GM18861 (cell line): Measurements from ENCODE around the gene LCMT1.

Experiments used
- ATAC-seq: cut with Tn5 transposase; IDR thresholded peaks from one replicate; pipeline ENCODE4 v1.9.1; 2021; ENCODE audit not compliant: unreplicated experiment

LCMT1 gene

DNA sequence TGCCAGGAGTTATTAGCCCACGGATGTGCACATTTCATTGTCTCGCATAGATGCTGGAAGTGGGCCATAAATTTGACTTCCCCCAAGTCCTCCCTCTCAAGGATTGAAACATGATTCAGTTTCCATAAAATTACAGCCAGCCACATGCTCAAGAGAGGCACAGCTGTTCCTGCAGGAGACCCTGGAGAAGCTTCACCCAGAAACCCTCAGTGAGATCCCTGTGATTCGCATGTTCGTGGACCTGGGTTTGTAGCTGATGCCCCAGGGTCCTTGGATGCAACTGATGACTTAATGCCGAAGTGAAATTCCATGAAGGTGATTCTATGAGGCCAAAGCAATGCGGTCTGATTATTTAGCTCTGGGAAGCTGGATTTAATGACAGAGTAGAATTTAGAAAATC is 80.6 kb downstream of the LCMT1 start:
- no peak for ATAC-seq

DNA sequence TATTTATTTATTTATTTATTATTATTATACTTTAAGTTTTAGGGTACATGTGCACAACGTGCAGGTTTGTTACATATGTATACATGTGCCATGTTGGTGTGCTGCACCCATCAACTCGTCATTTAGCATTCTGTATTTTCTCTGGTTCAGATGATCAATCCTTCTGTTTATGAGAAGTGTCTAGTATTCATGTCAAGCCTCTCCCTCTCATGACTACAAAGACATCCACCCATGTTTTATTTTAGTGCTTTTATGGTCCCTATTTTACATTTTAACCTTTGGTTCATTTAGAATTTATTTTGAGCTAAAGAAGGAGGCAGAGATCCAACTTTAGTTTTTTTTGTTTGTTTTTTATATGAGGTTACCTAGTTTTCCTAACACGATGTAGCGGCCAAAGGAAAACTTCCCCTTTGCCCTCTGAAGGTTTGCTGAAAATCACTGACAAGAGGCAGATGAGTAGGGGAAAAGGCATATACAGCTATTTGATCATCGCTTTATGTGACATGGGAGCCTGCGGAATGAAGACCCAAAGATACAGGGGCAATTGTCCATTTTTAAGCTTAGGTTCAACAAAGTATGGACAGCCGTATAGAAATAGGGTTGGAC is 82.8 kb downstream of the LCMT1 start:
- ATAC-seq = no peak

DNA sequence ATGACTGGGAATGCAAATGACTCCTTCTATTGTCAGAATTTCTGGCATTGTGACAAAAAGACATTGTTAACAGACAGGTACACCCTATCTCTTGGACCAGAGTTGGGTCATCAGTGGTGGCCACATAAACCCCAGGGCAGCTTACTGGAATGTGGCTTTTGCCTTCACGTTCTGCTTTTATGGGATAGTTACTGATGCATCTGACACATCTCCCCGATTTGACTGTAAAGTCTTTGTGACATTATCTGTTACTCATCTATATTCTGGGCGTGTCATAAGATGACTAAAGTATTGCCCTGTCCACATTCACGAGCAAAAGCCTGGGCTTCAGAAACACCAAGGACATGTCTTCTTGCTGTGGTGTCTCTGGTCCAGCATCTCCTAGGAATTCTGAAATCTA is 86.5 kb downstream of the LCMT1 start:
- ATAC-seq = no peak

DNA sequence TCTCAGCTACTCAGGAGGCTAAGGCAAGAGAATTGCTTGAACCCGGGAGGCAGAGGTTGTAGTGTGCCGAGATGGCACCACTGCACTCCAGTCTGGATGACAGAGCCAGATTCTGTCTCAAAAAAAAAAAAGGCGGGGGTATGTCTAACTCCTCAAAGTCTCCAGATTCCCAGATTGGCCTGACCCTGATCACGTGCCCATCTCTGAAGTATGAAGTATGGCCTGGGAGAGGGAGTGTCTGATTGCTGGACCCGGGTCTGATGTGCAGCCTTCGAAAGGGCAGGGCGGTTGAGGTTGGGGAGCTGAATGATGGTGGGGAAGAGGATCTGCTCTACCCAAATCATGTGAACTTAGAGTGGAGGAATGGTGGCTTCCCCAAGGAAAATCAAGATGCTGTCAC is 87.9 kb downstream of the LCMT1 start:
- no peak for ATAC-seq

DNA sequence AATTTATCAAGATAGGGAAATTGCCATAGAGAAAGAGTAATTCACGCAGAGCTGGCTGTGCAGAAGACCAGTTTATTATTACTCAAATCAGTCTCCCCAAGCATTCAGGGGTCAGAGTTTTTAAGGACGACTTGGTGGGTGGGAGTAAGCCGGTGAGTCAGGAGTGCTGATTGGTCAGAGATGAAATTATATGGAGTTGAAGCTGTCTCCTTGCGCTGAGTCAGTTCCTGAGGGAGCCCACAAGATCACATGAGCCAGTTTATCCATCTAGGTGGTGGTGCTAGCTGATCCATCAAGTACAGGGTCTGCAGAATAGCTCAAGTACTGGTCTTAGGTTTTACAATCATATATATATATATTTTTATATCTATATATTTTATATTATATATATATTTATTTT is 99.2 kb downstream of the LCMT1 start:
- no peak for ATAC-seq

DNA sequence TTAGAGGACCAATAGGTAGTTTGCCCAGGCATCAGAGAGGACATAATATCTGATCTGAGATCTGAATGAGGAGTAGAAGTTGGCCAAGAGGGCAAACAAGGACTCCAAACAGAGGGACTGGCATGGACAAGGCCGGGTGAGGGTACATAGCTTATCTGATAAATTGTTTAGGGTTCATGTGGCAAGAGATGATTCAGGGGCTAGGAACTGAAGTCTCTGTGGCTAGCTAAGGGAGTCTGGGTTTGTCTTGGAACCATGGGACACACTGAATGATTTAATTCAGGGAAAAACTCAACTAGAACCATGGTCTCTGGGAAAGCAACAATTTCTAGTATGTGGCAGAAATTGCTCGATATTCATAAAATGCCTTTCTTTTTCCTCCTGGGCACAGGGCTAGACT is 101.1 kb downstream of the LCMT1 start:
- no peak for ATAC-seq

DNA sequence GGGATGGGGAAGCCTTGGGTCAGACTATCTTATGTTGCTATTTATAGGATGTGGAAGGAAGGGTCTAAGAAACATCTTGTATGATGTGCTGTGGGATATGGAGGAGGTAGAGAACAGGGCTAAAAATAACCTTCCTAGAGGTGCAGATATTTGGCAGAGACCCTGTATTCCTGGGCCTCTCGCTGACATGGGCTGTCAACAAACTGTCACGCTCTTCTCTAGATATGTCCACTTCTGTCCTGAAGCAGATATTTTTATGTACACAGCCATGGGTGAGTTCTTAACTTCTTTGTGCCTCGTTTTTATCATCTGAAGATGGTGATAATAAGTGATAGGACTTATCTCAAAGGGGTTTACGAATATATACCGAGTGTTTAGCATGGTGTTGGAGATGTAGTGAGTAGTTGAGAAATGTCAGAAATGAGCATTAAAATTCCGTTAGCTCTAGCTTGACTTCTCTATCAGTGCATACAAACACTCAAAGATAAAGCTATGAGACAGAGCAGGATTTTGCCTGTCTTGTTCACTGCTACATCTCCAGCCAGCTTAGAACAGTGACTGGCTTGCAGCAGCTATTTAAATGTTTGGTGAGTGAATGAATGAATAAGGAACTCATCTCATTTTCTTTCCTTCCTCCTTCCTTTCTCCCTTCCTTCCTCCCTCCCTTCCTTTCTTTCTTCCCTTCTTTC is 102.3 kb downstream of the LCMT1 start:
- no peak for ATAC-seq

DNA sequence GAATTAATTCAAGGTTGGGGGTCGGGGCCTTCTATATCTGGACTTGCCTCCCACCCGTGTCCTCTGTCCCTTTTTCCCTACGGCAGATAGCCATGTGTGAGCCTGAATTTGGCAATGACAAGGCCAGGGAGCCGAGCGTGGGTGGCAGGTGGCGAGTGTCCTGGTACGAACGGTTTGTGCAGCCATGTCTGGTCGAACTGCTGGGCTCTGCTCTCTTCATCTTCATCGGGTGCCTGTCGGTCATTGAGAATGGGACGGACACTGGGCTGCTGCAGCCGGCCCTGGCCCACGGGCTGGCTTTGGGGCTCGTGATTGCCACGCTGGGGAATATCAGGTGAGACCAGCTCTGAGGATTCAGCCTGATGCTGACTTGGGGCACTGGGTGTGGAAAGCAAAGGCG is 105.6 kb downstream of the LCMT1 start:
- ATAC-seq = no peak

DNA sequence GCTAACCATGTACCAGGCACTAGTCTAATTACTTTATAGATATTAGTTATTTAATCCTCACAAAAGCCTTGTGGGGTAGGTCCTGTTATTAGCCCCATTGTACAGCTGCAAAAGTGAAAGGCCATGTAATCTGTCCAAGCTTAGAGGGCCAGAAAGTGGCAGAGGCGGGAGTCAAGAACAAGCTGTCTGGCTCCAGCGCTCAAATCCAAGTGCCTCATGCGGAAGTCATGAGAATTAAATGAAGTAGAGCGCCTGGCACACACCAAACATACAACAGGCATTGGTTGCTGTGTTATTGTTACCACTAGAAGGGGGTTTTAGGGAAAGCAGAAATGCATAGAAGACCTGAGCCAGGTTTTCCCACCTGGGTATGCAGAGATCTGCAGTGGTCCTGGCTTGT is 106.4 kb downstream of the LCMT1 start:
- no peak for ATAC-seq

DNA sequence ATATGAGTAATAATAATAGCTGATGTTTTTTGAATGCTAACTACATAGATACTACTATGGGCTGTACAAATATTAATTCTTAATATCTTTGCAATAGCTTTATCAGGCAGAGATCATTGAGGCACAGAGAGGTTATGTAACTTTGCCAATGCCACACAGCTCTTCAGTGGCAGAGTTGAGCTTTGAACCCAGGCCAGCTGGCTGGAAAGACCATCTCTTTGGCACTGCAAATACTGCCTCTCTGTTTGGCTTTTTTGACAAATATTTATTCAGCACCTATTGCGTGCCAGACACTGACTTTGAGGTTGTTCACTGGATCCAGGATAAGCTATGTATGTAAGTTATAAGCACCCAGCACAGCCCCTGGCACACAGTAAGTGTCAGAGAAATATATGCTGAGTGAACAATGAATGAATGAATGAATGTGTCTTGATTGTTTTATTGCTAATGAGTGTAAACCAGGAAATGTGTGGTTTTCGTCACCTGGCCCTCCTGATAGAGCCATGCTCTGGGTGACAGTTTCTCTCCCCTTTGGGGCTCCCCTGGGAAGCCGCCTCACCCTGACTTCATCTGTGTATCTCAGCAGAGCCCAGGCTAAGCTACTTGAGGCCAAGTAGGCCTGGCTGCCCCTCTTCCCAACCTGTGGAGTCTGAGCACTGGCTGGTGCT is 107.7 kb downstream of the LCMT1 start:
- no peak for ATAC-seq

DNA sequence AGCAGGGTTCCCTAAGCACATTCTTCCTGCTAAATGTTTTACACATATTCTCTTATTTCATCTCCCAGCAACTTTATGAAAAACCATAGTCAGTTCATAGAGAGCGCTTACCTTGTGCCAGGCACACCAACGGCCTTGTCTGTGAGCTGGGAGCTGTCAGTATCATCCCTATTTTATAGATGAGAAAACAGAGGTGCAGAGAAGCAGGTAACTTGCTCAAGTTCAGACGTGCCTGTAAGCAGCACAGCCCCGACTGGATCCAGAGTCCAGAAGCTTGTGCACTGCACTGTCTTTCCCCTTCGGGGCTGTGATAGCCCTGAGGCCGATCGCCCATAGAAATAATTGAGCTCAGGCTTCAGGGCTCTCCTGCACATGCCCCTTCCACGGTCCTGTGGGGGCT is 111.4 kb downstream of the LCMT1 start:
- ATAC-seq = no peak

DNA sequence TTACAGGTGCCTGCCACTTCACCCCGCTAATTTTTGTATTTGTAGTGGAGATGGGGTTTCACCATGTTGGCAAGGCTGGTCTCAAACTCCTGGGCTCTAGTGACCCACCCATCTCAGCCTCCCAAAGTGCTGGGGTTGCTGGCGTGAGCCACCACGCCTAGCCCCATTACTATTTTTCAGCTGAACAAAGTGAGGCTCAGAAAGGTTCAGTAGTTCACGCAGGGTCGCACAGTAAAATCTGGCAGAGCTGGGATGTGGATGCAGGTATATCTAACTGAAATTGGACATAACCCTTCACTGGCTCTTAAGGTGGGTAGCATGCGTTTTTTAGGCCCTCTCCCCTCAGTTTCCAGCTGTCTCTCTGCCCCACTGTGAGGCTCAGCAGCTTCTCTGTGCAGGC is 112.4 kb downstream of the LCMT1 start:
- no peak for ATAC-seq

DNA sequence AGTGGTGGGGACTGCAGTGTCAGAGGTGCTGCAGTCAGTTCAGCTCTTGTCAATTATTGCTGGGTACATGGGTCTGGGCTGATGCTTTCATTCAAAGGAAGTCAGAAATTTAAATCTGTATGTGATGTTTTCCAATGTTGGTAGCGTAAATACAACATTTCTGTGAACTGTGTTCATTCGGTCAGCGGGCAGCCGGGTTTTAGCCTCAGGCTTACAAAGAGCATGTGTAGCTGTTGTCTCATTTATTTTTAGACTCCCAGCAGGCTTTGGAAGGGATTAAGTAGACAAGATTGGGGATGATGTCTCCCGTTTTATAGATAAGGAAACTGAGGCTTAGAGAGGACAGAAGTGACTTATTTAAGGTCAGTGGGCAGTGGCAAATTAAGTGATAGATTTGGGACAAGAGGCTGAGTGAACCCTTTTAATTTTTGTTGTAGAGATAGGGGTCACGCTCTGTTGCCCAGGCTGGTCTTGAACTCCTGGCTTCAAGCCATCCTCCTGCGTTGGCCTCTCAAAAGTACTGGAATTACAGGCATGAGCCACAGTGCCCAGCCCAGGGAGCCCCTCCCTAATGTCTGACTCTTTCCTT is 113.3 kb downstream of the LCMT1 start:
- ATAC-seq = no peak
